Liver (tissue), 2 donors: ENCODE results near the gene ZNF878.

ENCODE experiments used
- CTCF ChIP-seq: fragments of 150-350 bp; IDR thresholded peaks from 2 replicates; pipeline ENCODE4 v1.5.1; 2017; ENCODE audit warnings: improper control_type of control experiment, low read depth, low read length; ENCODE audit not compliant: missing input control
- TF ChIP-seq, protein P1 (sequence below): IDR thresholded peaks from 2 replicates; pipeline ENCODE4 v1.6.1; 2016; ENCODE audit warnings: antibody characterized with exemption, mild to moderate bottlenecking
- donor health status: healthy.

DNA sequence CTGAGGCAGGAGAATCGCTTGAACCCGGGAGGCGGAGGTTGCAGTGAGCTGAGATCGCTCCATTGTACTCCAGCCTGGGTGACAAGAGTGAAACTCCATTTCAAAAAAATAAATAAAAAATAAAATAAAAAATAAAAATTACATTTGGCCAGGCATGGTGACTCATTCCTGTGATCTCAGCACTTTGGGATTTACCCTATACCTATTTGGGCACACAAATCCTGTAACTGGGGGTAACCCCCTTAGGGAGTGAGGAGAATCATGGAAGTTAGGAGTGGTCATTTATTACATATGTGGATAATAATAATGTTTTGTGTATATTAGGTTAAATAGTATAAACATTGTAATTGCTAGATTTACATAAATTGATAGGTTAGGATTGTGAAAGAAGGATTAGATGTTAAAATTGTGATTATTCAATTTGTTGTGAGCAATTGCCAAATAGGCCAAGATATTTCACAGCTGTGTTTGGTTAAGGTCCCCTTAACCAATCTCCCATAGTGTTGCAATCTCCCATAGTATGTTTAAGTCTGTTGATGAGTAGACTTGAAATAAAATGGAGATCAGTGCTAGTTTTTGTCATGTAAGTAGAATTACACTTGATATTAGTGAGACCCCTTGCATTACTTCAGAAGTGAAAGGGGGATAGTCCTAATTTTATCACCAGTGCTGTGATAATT, 42.5 kb upstream of the ZNF878 start:
- TF ChIP-seq, protein P1, sequence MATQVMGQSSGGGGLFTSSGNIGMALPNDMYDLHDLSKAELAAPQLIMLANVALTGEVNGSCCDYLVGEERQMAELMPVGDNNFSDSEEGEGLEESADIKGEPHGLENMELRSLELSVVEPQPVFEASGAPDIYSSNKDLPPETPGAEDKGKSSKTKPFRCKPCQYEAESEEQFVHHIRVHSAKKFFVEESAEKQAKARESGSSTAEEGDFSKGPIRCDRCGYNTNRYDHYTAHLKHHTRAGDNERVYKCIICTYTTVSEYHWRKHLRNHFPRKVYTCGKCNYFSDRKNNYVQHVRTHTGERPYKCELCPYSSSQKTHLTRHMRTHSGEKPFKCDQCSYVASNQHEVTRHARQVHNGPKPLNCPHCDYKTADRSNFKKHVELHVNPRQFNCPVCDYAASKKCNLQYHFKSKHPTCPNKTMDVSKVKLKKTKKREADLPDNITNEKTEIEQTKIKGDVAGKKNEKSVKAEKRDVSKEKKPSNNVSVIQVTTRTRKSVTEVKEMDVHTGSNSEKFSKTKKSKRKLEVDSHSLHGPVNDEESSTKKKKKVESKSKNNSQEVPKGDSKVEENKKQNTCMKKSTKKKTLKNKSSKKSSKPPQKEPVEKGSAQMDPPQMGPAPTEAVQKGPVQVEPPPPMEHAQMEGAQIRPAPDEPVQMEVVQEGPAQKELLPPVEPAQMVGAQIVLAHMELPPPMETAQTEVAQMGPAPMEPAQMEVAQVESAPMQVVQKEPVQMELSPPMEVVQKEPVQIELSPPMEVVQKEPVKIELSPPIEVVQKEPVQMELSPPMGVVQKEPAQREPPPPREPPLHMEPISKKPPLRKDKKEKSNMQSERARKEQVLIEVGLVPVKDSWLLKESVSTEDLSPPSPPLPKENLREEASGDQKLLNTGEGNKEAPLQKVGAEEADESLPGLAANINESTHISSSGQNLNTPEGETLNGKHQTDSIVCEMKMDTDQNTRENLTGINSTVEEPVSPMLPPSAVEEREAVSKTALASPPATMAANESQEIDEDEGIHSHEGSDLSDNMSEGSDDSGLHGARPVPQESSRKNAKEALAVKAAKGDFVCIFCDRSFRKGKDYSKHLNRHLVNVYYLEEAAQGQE, result no peak
- TF ChIP-seq CTCF, result no peak
